H1 (cell line): ENCODE results near the gene MGRN1. TPM values are rescaled to one million over a fixed set of nuclear protein-coding genes. Genes with fewer than 3 reads are reported as not detected.

Experiments used
- CREB1 ChIP-seq: IDR thresholded peaks from 2 replicates; pipeline ENCODE4 v1.6.1; 2012; ENCODE audit warnings: inconsistent platforms
- PHF8 ChIP-seq: fragments of 200-600 bp; sonication (generic); conservative IDR thresholded peaks from 2 replicates; pipeline ENCODE4 v1.7.1; 2012; ENCODE audit warnings: low read depth, mild to moderate bottlenecking, inconsistent platforms, low read length, moderate library complexity
- SIN3A ChIP-seq, 2 experiments: IDR thresholded peaks in 1 of 2; conservative IDR thresholded peaks in 1 of 2; 2 replicates each; pipeline ENCODE4 v1.6.1; 2011 to 2012; ENCODE audit warnings: low read length in 2 of 2, improper control_type of control experiment in 1 of 2, low read depth in 1 of 2, mild to moderate bottlenecking in 1 of 2
- TBP ChIP-seq: IDR thresholded peaks from 2 replicates; pipeline ENCODE4 v1.6.1; 2011; ENCODE audit warnings: low read depth, low read length, improper control_type of control experiment
- polyA plus RNA-seq, 7 experiments: library from polyadenylated mRNA; depleted of rRNA in 3 of 7; stranded (reverse) in 5 of 7; unstranded in 2 of 7; fragments of >200 nt in 5 of 7; fragments of 200-250 nt in 2 of 7; gene quantifications; 1 replicate in 5 of 7; 2 replicates in 1 of 7; 4 replicates in 1 of 7; pipeline versions ENCODE4 v1.2.1 to v1.2.3, GENCODE V29; 2011 to 2013; ENCODE audit warnings: missing spikeins in 2 of 7, mixed read lengths in 2 of 7
- total RNA-seq: library from RNA; stranded (reverse); fragmentation: NEBNext Ultra II Directional; extraction: Animal tissue kit (Norgen Biotek cat#: 25700); gene quantifications from 2 replicates; pipeline ENCODE4 v1.2.1, GENCODE V29; 2021
- TF ChIP-seq, protein P1 (sequence below): IDR thresholded peaks from 2 replicates; pipeline ENCODE4 v1.6.1; 2012; ENCODE audit warnings: inconsistent platforms
- TF ChIP-seq, protein P2 (sequence below): fragments of 300-600 bp; sonication (generic); IDR thresholded peaks from 2 replicates; pipeline ENCODE4 v1.7.1; 2012; ENCODE audit warnings: low read length, moderate library complexity, mild to moderate bottlenecking, inconsistent platforms; ENCODE audit not compliant: insufficient replicate concordance
- TF ChIP-seq, protein P3 (sequence below): IDR thresholded peaks from 2 replicates; pipeline ENCODE4 v1.6.1; 2012; ENCODE audit warnings: inconsistent platforms

MGRN1 gene
- total and polyA plus RNA-seq, 2 of the 8 experiments (the other 6 are each of a cell fraction or from before 2014, with no cell fraction given) = 15.0 to 82.3 TPM

DNA sequence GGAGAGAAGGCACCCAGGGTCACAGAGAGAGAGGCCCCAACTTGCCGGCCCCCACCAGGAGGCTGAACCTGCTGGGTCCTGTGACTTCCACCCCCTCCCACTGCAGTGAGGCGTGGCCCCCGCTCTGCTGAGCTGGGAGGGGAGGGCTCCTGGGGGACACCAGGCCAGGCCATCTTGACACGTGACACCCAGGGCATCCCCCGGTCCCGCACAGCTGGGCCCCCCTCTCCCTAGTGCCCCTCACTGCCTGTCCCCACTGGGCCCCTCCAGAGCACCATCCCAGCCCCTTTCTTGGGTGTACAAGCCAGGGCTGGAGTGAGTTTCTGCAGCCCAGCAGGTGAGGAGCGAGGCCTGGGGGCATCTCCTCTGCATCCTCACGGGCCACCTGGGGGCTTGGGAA, 22.3 kb upstream of the MGRN1 start (continued):
- TF ChIP-seq, protein P1, sequence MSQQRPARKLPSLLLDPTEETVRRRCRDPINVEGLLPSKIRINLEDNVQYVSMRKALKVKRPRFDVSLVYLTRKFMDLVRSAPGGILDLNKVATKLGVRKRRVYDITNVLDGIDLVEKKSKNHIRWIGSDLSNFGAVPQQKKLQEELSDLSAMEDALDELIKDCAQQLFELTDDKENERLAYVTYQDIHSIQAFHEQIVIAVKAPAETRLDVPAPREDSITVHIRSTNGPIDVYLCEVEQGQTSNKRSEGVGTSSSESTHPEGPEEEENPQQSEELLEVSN = no peak
- TF ChIP-seq, protein P2, sequence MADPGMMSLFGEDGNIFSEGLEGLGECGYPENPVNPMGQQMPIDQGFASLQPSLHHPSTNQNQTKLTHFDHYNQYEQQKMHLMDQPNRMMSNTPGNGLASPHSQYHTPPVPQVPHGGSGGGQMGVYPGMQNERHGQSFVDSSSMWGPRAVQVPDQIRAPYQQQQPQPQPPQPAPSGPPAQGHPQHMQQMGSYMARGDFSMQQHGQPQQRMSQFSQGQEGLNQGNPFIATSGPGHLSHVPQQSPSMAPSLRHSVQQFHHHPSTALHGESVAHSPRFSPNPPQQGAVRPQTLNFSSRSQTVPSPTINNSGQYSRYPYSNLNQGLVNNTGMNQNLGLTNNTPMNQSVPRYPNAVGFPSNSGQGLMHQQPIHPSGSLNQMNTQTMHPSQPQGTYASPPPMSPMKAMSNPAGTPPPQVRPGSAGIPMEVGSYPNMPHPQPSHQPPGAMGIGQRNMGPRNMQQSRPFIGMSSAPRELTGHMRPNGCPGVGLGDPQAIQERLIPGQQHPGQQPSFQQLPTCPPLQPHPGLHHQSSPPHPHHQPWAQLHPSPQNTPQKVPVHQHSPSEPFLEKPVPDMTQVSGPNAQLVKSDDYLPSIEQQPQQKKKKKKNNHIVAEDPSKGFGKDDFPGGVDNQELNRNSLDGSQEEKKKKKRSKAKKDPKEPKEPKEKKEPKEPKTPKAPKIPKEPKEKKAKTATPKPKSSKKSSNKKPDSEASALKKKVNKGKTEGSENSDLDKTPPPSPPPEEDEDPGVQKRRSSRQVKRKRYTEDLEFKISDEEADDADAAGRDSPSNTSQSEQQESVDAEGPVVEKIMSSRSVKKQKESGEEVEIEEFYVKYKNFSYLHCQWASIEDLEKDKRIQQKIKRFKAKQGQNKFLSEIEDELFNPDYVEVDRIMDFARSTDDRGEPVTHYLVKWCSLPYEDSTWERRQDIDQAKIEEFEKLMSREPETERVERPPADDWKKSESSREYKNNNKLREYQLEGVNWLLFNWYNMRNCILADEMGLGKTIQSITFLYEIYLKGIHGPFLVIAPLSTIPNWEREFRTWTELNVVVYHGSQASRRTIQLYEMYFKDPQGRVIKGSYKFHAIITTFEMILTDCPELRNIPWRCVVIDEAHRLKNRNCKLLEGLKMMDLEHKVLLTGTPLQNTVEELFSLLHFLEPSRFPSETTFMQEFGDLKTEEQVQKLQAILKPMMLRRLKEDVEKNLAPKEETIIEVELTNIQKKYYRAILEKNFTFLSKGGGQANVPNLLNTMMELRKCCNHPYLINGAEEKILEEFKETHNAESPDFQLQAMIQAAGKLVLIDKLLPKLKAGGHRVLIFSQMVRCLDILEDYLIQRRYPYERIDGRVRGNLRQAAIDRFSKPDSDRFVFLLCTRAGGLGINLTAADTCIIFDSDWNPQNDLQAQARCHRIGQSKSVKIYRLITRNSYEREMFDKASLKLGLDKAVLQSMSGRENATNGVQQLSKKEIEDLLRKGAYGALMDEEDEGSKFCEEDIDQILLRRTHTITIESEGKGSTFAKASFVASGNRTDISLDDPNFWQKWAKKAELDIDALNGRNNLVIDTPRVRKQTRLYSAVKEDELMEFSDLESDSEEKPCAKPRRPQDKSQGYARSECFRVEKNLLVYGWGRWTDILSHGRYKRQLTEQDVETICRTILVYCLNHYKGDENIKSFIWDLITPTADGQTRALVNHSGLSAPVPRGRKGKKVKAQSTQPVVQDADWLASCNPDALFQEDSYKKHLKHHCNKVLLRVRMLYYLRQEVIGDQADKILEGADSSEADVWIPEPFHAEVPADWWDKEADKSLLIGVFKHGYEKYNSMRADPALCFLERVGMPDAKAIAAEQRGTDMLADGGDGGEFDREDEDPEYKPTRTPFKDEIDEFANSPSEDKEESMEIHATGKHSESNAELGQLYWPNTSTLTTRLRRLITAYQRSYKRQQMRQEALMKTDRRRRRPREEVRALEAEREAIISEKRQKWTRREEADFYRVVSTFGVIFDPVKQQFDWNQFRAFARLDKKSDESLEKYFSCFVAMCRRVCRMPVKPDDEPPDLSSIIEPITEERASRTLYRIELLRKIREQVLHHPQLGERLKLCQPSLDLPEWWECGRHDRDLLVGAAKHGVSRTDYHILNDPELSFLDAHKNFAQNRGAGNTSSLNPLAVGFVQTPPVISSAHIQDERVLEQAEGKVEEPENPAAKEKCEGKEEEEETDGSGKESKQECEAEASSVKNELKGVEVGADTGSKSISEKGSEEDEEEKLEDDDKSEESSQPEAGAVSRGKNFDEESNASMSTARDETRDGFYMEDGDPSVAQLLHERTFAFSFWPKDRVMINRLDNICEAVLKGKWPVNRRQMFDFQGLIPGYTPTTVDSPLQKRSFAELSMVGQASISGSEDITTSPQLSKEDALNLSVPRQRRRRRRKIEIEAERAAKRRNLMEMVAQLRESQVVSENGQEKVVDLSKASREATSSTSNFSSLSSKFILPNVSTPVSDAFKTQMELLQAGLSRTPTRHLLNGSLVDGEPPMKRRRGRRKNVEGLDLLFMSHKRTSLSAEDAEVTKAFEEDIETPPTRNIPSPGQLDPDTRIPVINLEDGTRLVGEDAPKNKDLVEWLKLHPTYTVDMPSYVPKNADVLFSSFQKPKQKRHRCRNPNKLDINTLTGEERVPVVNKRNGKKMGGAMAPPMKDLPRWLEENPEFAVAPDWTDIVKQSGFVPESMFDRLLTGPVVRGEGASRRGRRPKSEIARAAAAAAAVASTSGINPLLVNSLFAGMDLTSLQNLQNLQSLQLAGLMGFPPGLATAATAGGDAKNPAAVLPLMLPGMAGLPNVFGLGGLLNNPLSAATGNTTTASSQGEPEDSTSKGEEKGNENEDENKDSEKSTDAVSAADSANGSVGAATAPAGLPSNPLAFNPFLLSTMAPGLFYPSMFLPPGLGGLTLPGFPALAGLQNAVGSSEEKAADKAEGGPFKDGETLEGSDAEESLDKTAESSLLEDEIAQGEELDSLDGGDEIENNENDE = no peak
- TF ChIP-seq CREB1 = no peak
- TF ChIP-seq, protein P3, sequence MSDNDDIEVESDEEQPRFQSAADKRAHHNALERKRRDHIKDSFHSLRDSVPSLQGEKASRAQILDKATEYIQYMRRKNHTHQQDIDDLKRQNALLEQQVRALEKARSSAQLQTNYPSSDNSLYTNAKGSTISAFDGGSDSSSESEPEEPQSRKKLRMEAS = no peak
- no peak for TF ChIP-seq SIN3A (conservative IDR thresholded peaks at IDR 0.05 in 1 of 2, IDR thresholded peaks at IDR 0.05 in 1 of 2; ENCODE audit: low read depth in 1 of 2, low read length in 2 of 2)
- no peak for TF ChIP-seq PHF8
- TF ChIP-seq TBP = no peak
- TF ChIP-seq, all 59 proteins: peak for 0
